HepG2 (cell line): ENCODE measurements around the gene RANBP3. TPM values are rescaled to one million over a fixed set of nuclear protein-coding genes. Genes with fewer than 3 reads are reported as not detected.
A peak's percentile ranks its signal among the peaks of the same experiment; 100 is the strongest.

Source experiments
- ATRX ChIP-seq: sonication (generic); formaldehyde crosslinking; IDR thresholded peaks from 2 replicates; pipeline ENCODE4 v1.4.0; 2020; ENCODE audit warnings: missing genetic modification reagents, borderline replicate concordance
- BORCS8-MEF2B ChIP-seq: sonication (generic); formaldehyde crosslinking; IDR thresholded peaks from 2 replicates; pipeline ENCODE4 v1.8.0; 2022; ENCODE audit warnings: mild to moderate bottlenecking, missing genetic modification reagents
- CREB3 ChIP-seq: sonication (generic); formaldehyde crosslinking; IDR thresholded peaks from 2 replicates; pipeline ENCODE4 v1.5.0; 2020; ENCODE audit warnings: missing genetic modification reagents
- DR1 ChIP-seq: sonication (generic); formaldehyde crosslinking; IDR thresholded peaks from 2 replicates; pipeline ENCODE4 v1.8.0; 2021; ENCODE audit warnings: mild to moderate bottlenecking, missing genetic modification reagents, inconsistent platforms
- MTF2 ChIP-seq: sonication (generic); formaldehyde crosslinking; IDR thresholded peaks from 2 replicates; pipeline ENCODE4 v1.5.0; 2020; ENCODE audit warnings: missing genetic modification reagents, borderline replicate concordance
- NRL ChIP-seq: sonication (generic); formaldehyde crosslinking; IDR thresholded peaks from 2 replicates; pipeline ENCODE4 v1.5.0; 2020; ENCODE audit warnings: missing genetic modification reagents, mild to moderate bottlenecking, moderate library complexity, borderline replicate concordance
- SIN3A ChIP-seq: IDR thresholded peaks from 2 replicates; pipeline ENCODE4 v1.6.1; 2011; ENCODE audit warnings: low read depth, mild to moderate bottlenecking, control low read depth, low read length, borderline replicate concordance
- SNAPC2 ChIP-seq: sonication (generic); formaldehyde crosslinking; IDR thresholded peaks from 2 replicates; pipeline ENCODE4 v1.8.1; 2022; ENCODE audit warnings: mild to moderate bottlenecking, missing genetic modification reagents
- STAT5B ChIP-seq: sonication (generic); formaldehyde crosslinking; IDR thresholded peaks from 2 replicates; pipeline ENCODE4 v1.4.0; 2020; ENCODE audit warnings: missing genetic modification reagents
- TFAP4 ChIP-seq: sonication (generic); IDR thresholded peaks from 2 replicates; pipeline ENCODE4 v1.6.1; 2016; ENCODE audit warnings: low read depth, borderline replicate concordance
- ZEB1 ChIP-seq: IDR thresholded peaks from 2 replicates; pipeline ENCODE4 v1.6.1; 2012; ENCODE audit warnings: mild to moderate bottlenecking, low read depth, inconsistent platforms; ENCODE audit not compliant: insufficient replicate concordance
- ZNF18 ChIP-seq: sonication (generic); formaldehyde crosslinking; IDR thresholded peaks from 2 replicates; pipeline ENCODE4 v1.8.0; 2022; ENCODE audit warnings: mild to moderate bottlenecking, missing genetic modification reagents; ENCODE audit not compliant: insufficient replicate concordance
- ZNF543 ChIP-seq: sonication (generic); formaldehyde crosslinking; IDR thresholded peaks from 2 replicates; pipeline ENCODE4 v1.4.0; 2020; ENCODE audit warnings: mild to moderate bottlenecking, missing genetic modification reagents
- ZNF546 ChIP-seq: sonication (generic); formaldehyde crosslinking; conservative IDR thresholded peaks from 2 replicates; pipeline ENCODE4 v1.8.1; 2023; ENCODE audit warnings: mild to moderate bottlenecking, missing genetic modification reagents
- ZNF704 ChIP-seq: sonication (generic); formaldehyde crosslinking; IDR thresholded peaks from 2 replicates; pipeline ENCODE4 v1.8.1; 2023; ENCODE audit warnings: mild to moderate bottlenecking, inconsistent platforms, moderate library complexity, missing genetic modification reagents, borderline replicate concordance
- ZNF724P ChIP-seq: sonication (generic); formaldehyde crosslinking; IDR thresholded peaks from 2 replicates; pipeline ENCODE4 v1.8.0; 2022; ENCODE audit warnings: missing genetic modification reagents, borderline replicate concordance
- ZNF740 ChIP-seq: sonication (generic); formaldehyde crosslinking; IDR thresholded peaks from 2 replicates; pipeline ENCODE4 v1.4.0; 2020; ENCODE audit warnings: missing genetic modification reagents
- polyA plus RNA-seq, 8 experiments: library from polyadenylated mRNA; depleted of rRNA in 3 of 8; stranded (reverse) in 7 of 8; unstranded in 1 of 8; fragments of >200 nt; fragmentation: Illumina TruSeq in 4 of 8; extraction: Trizol in 4 of 8; gene quantifications; 2 replicates each; pipeline versions ENCODE4 v1.2.1 to v1.2.3, GENCODE V29; 2011 to 2016; ENCODE audit warnings: low read depth in 4 of 8, missing spikeins in 1 of 8, mixed read lengths in 1 of 8; ENCODE audit not compliant: insufficient read depth in 1 of 8
- total RNA-seq, 5 experiments: library from RNA; depleted of rRNA; stranded (reverse); fragments of >200 nt; fragmentation: Illumina TruSeq; extraction: Trizol; gene quantifications; 2 replicates each; pipeline ENCODE4 v1.2.3, GENCODE V29; 2016; ENCODE audit warnings: low read depth in 1 of 5

The RANBP3 gene
- total and polyA plus RNA-seq, 2 of the 13 experiments (the other 11 are each of a cell fraction or from before 2014, with no cell fraction given): 39.5 to 149 TPM

- TF ChIP-seq CREB3 (CRISPR knock-in tag): no peak
- no peak for TF ChIP-seq ZNF543 (CRISPR knock-in tag)
- TF ChIP-seq BORCS8-MEF2B: peak; percentile 70
- TF ChIP-seq ZNF724P: peak; percentile 77; the same call in 1 of the 2 replicates
- TF ChIP-seq STAT5B (CRISPR knock-in tag): no peak
- no peak for TF ChIP-seq ZNF704 (CRISPR knock-in tag)
- TF ChIP-seq DR1: peak; percentile 35; the same call in 1 of the 2 replicates
- no peak for TF ChIP-seq ZEB1
- peak; percentile 45; the same call in 1 of the 2 replicates for TF ChIP-seq TFAP4
- 0 out of 2 replicates have a peak, but pooled peaks have one; percentile 39 for TF ChIP-seq SNAPC2 (CRISPR knock-in tag)
- no peak for TF ChIP-seq MTF2 (CRISPR knock-in tag)
- TF ChIP-seq ZNF740 (CRISPR knock-in tag): no peak
- TF ChIP-seq ZNF18: no peak
- peak; percentile 74; the same call in 1 of the 2 replicates for TF ChIP-seq SIN3A
- no peak for TF ChIP-seq ATRX (CRISPR knock-in tag)
- TF ChIP-seq ZNF546: no peak
- TF ChIP-seq NRL (CRISPR knock-in tag): peak; percentile 64; the same call in 1 of the 2 replicates
Observed at GRCh38 chr19:5904352-5905113, 73.4 kb downstream of the RANBP3 start, which contains the start of gene VMAC (continued).
